ENCODE measurements around the gene NUP160. TPM values are rescaled to one million over a fixed set of nuclear protein-coding genes. Genes with fewer than 3 reads are reported as not detected.
"Not testable (repeated sequence)": the region's sequence is repeated elsewhere in the genome, so short reads cannot be mapped to it uniquely, and the experiment has no call there.

Gene NUP160
- total RNA-seq, 1 experiment from 2014 or later: 46.3 TPM

DNA sequence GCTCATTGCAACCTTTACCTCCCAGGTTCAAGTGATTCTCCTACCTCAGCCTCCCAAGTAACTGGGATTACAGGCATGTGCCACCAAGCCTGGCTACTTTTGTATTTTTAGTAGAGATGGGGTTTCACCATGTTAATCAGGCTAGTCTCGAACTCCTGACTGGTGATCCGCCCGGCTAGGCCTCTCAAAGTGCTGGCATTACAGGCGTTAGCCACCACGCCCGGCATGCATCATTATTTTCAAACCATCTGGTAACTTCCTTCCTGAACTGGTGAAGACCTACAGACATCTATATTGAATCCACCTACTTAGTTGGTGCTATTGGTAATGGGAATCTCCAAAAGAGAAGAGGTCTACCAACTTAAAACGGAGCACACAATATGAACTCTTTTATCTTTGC lies 110.3 kb downstream of the NUP160 start:
- H3K9me3 ChIP-seq (ENCODE audit: control insufficient read depth, insufficient read depth, low read depth, low read length); H3K4me3 ChIP-seq (ENCODE audit: low read depth in 2 of 2, low read length in 2 of 2); in situ Hi-C loops (cut with HindIII; ENCODE audit: low pct_unique_long_range_greater_than_20kb, low sequenced_read_pairs); intact Hi-C loops (cut with micrococcal nuclease; ENCODE audit: unreplicated experiment); H3K4me1 ChIP-seq (ENCODE audit: control insufficient read depth, insufficient read depth, low read length); ATAC-seq; CTCF ChIA-PET; H3K27ac ChIP-seq (ENCODE audit: low read length); BruUV-seq (replicated peaks); H3K27me3 ChIP-seq (ENCODE audit: control insufficient read depth, insufficient read depth, low read length); DNase-seq (ENCODE audit: low read depth, low spot score): not testable (repeated sequence)
- POLR2A ChIA-PET: interaction anchor here (0.6 kb wide), 1 partner anchor 260 kb away, joined by 4 read pairs; no protein-coding TSS in a partner anchor
- H3K36me3 ChIP-seq (ENCODE audit: control insufficient read depth, insufficient read depth, low read length): peaks cover 23% of the 10 kb centered on the region

DNA sequence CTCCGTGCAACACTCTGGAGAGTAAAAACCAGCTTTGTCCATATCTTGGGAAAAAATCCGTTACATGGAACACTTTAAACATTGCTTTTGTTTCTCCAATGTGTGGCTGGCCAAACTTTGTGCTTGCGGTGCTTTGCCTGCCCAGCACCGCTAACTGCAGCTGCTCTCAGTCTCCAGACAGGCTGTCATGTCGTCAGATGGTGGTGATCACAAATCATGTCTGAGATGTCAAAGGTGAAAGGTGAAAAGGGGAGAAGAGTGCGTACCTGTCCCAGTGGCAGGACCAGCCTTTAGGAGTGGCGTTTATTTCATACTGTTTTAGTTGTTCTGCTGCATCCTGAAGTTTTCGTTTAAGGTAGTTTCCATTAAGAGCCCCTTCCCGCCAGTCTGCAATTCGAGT lies 115.9 kb downstream of the NUP160 start:
- Histone ChIP-seq H3K4me1 (ENCODE audit: control insufficient read depth, insufficient read depth, low read length) (no peaks in the 10 kb centered on the region), H3K9me3 (ENCODE audit: control insufficient read depth, insufficient read depth, low read depth, low read length) (no peaks in the 10 kb centered on the region), H3K27me3 (ENCODE audit: control insufficient read depth, insufficient read depth, low read length) (no peaks in the 10 kb centered on the region), H3K4me3 (ENCODE audit: low read depth in 2 of 2, low read length in 2 of 2) (no peak overlapping the region), H3K36me3 (ENCODE audit: control insufficient read depth, insufficient read depth, low read length) (peaks cover 46% of the 10 kb centered on the region), H3K27ac (ENCODE audit: low read length) (no peak overlapping the region)
- no peak for DNase-seq (ENCODE audit: low read depth, low spot score)
- ChIA-PET CTCF (no interaction called here), POLR2A (no interaction called here)
- no TSS peak for BruUV-seq (replicated peaks)
- intact Hi-C loops (cut with micrococcal nuclease; ENCODE audit: unreplicated experiment) (no loop called here), in situ Hi-C loops (cut with HindIII; ENCODE audit: low pct_unique_long_range_greater_than_20kb, low sequenced_read_pairs) (no loop called here)
- TF ChIP-seq TCF7L2 (IDR thresholded peaks at IDR 0.05; ENCODE audit: low read depth, low read length) (no peak), POLR2AphosphoS5 (IDR thresholded peaks at IDR 0.05; ENCODE audit: low read depth, low read length) (no peak), SIN3A (IDR thresholded peaks at IDR 0.05; ENCODE audit: borderline replicate concordance, insufficient read depth, low read depth, low read length) (no peak)
- TF ChIP-seq, protein P1, sequence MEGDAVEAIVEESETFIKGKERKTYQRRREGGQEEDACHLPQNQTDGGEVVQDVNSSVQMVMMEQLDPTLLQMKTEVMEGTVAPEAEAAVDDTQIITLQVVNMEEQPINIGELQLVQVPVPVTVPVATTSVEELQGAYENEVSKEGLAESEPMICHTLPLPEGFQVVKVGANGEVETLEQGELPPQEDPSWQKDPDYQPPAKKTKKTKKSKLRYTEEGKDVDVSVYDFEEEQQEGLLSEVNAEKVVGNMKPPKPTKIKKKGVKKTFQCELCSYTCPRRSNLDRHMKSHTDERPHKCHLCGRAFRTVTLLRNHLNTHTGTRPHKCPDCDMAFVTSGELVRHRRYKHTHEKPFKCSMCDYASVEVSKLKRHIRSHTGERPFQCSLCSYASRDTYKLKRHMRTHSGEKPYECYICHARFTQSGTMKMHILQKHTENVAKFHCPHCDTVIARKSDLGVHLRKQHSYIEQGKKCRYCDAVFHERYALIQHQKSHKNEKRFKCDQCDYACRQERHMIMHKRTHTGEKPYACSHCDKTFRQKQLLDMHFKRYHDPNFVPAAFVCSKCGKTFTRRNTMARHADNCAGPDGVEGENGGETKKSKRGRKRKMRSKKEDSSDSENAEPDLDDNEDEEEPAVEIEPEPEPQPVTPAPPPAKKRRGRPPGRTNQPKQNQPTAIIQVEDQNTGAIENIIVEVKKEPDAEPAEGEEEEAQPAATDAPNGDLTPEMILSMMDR (IDR thresholded peaks at IDR 0.05): no peak
- TF ChIP-seq, protein P2, sequence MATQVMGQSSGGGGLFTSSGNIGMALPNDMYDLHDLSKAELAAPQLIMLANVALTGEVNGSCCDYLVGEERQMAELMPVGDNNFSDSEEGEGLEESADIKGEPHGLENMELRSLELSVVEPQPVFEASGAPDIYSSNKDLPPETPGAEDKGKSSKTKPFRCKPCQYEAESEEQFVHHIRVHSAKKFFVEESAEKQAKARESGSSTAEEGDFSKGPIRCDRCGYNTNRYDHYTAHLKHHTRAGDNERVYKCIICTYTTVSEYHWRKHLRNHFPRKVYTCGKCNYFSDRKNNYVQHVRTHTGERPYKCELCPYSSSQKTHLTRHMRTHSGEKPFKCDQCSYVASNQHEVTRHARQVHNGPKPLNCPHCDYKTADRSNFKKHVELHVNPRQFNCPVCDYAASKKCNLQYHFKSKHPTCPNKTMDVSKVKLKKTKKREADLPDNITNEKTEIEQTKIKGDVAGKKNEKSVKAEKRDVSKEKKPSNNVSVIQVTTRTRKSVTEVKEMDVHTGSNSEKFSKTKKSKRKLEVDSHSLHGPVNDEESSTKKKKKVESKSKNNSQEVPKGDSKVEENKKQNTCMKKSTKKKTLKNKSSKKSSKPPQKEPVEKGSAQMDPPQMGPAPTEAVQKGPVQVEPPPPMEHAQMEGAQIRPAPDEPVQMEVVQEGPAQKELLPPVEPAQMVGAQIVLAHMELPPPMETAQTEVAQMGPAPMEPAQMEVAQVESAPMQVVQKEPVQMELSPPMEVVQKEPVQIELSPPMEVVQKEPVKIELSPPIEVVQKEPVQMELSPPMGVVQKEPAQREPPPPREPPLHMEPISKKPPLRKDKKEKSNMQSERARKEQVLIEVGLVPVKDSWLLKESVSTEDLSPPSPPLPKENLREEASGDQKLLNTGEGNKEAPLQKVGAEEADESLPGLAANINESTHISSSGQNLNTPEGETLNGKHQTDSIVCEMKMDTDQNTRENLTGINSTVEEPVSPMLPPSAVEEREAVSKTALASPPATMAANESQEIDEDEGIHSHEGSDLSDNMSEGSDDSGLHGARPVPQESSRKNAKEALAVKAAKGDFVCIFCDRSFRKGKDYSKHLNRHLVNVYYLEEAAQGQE (IDR thresholded peaks at IDR 0.05; ENCODE audit: insufficient read depth in 1 of 2, low read depth in 2 of 2, low read length in 1 of 2): no peak
- ATAC-seq: no peak

DNA sequence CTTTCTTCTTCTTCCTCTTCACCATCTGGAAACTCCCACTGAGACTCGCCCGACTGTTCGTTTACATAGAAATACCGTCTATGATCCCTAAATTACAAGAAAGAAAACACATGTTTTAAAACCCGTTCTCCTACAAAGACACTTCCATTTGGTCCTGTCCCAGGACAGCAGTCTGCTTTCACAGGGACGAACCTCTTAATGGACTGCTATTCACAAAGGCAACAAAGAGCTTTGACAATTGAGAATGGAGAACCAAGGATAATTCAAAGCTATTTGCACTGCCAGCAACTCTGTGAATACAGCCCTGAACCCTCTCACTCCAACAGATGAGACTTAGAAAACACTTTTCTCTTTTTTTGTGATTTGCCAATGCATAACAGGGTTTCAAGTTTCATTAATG lies 116.7 kb downstream of the NUP160 start:
- ChIA-PET CTCF (no interaction called here), POLR2A (interaction anchor here (0.7 kb wide), 1 partner anchor 31 kb away, joined by 3 read pairs; no protein-coding TSS in a partner anchor)
- Histone ChIP-seq H3K4me3 (ENCODE audit: low read depth in 2 of 2, low read length in 2 of 2) (no peak overlapping the region), H3K27me3 (ENCODE audit: control insufficient read depth, insufficient read depth, low read length) (no peaks in the 10 kb centered on the region), H3K36me3 (ENCODE audit: control insufficient read depth, insufficient read depth, low read length) (peaks cover 46% of the 10 kb centered on the region), H3K4me1 (ENCODE audit: control insufficient read depth, insufficient read depth, low read length) (no peaks in the 10 kb centered on the region), H3K27ac (ENCODE audit: low read length) (no peak overlapping the region), H3K9me3 (ENCODE audit: control insufficient read depth, insufficient read depth, low read depth, low read length) (no peaks in the 10 kb centered on the region)
- DNase-seq (ENCODE audit: low read depth, low spot score) (no peak), ATAC-seq (no peak)
- in situ Hi-C loops (cut with HindIII; ENCODE audit: low pct_unique_long_range_greater_than_20kb, low sequenced_read_pairs): no loop called here
- intact Hi-C loops (cut with micrococcal nuclease; ENCODE audit: unreplicated experiment): no loop called here
- no peak for TF ChIP-seq TCF7L2 (IDR thresholded peaks at IDR 0.05; ENCODE audit: low read depth, low read length)
- TF ChIP-seq SIN3A (IDR thresholded peaks at IDR 0.05; ENCODE audit: borderline replicate concordance, insufficient read depth, low read depth, low read length): no peak
- TF ChIP-seq, protein P1 (IDR thresholded peaks at IDR 0.05): no peak
- TF ChIP-seq POLR2AphosphoS5 (IDR thresholded peaks at IDR 0.05; ENCODE audit: low read depth, low read length): no peak
- TF ChIP-seq, protein P2 (IDR thresholded peaks at IDR 0.05; ENCODE audit: insufficient read depth in 1 of 2, low read depth in 2 of 2, low read length in 1 of 2): no peak
- BruUV-seq (replicated peaks): no TSS peak

Data from Panc1 (cell line).